Kidney epithelial cell (primary cell): ENCODE results near the gene HEXD. TPM values are rescaled to one million over a fixed set of nuclear protein-coding genes. Genes with fewer than 3 reads are reported as not detected.

Source experiments
- DNase-seq: peaks from one replicate; pipeline ENCODE4 v3.0.0-alpha.2; 2010; ENCODE audit warnings: low read depth
- H3K27me3 ChIP-seq: 2 replicates; pipeline ENCODE4 v1.6.0; 2011; ENCODE audit warnings: low read length; ENCODE audit not compliant: control insufficient read depth, insufficient read depth
- H3K36me3 ChIP-seq: 2 replicates; pipeline ENCODE4 v1.5.1; 2011; ENCODE audit warnings: low read length; ENCODE audit not compliant: control insufficient read depth, insufficient read depth
- H3K4me3 ChIP-seq: 2 replicates; pipeline ENCODE4 v1.5.1; 2011; ENCODE audit warnings: low read depth, mild to moderate bottlenecking, control low read depth, low read length
- total RNA-seq: library from RNA; depleted of rRNA; stranded (reverse); fragments of >200 nt; gene quantifications from 2 replicates; pipeline ENCODE4 v1.2.3, GENCODE V29; 2015
- TF ChIP-seq, protein P1 (sequence below): IDR thresholded peaks from 2 replicates; pipeline ENCODE4 v1.5.1; 2011; ENCODE audit warnings: mild to moderate bottlenecking, moderate library complexity, low read length, control low read depth, inconsistent platforms; ENCODE audit not compliant: insufficient read depth, poor library complexity, severe bottlenecking

HEXD gene
- total RNA-seq, 1 donor from 2014 or later = 18.5 TPM

- DNase-seq = no peak
- Histone ChIP-seq H3K27me3 (no peaks in the 10 kb centered on the region), H3K4me3 (no peak overlapping the region)
Observed at GRCh38 chr17:82444284-82444893, 26.2 kb downstream of the HEXD start.

GRCh38 chr17:82444941-82445521 lies 26.9 kb downstream of the HEXD start:
- peaks cover 3% of the 10 kb centered on the region for H3K36me3 ChIP-seq
- DNase-seq = no peak
- H3K4me3 ChIP-seq = no peak overlapping the region
- H3K27me3 ChIP-seq = no peaks in the 10 kb centered on the region
- TF ChIP-seq, protein P1, sequence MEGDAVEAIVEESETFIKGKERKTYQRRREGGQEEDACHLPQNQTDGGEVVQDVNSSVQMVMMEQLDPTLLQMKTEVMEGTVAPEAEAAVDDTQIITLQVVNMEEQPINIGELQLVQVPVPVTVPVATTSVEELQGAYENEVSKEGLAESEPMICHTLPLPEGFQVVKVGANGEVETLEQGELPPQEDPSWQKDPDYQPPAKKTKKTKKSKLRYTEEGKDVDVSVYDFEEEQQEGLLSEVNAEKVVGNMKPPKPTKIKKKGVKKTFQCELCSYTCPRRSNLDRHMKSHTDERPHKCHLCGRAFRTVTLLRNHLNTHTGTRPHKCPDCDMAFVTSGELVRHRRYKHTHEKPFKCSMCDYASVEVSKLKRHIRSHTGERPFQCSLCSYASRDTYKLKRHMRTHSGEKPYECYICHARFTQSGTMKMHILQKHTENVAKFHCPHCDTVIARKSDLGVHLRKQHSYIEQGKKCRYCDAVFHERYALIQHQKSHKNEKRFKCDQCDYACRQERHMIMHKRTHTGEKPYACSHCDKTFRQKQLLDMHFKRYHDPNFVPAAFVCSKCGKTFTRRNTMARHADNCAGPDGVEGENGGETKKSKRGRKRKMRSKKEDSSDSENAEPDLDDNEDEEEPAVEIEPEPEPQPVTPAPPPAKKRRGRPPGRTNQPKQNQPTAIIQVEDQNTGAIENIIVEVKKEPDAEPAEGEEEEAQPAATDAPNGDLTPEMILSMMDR = no peak

More at GRCh38 chr17:82444284-82444893, 26.2 kb downstream of the HEXD start:
- peaks cover 3% of the 10 kb centered on the region for H3K36me3 ChIP-seq
- TF ChIP-seq, protein P1 = no peak

DNA sequence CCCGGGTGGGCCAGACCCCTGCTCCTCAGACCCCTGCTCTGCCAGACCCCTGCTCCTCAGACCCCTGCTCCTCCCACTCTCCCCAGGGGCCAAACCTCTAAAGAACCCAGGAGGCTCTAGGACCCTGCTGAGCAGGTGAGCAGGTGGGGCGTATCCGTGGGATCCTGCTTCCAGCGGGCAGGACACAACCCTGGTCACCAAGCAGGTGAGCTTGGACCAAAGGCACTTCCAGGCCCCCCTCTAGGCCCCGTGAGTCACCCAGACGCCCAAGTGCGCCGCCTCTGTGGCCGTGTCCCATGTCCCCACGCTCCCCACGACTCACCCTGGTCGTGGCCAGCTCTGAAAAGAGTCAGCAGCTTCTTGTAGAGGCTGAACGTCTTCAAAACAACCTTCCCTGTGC lies 27.4 kb downstream of the HEXD start:
- Histone ChIP-seq H3K36me3 (peaks cover 3% of the 10 kb centered on the region), H3K27me3 (no peaks in the 10 kb centered on the region), H3K4me3 (no peak overlapping the region)
- no peak for DNase-seq
- TF ChIP-seq, protein P1 = no peak

DNA sequence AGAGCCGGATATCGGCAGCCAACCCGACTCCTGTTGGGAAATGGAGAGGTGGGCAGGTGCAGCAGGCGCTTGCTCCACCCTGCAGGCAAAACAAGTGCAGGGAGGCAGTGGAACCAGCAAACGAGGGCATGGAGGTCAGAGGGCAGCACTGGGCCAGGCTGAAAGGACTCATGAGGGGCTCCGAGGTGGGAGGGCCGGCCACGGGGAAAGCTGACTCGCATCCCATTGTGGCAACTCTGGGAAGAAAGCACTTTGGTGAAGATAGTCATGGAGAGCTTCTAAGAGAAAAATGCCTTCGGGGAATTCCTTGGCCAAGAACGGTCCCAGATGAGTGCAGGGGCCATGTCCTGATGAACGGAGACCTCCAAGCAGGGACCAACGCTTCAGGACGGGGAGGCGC lies 28.0 kb downstream of the HEXD start:
- Histone ChIP-seq H3K4me3 (no peak overlapping the region), H3K27me3 (no peaks in the 10 kb centered on the region), H3K36me3 (peaks cover 3% of the 10 kb centered on the region)
- DNase-seq = no peak
- TF ChIP-seq, protein P1 = no peak

- H3K27me3 ChIP-seq = no peaks in the 10 kb centered on the region
- no peak for DNase-seq
- H3K36me3 ChIP-seq = peaks cover 3% of the 10 kb centered on the region
- TF ChIP-seq, protein P1 = no peak
- H3K4me3 ChIP-seq = no peak overlapping the region
Observed at GRCh38 chr17:82446649-82447048, 28.5 kb downstream of the HEXD start.

DNA sequence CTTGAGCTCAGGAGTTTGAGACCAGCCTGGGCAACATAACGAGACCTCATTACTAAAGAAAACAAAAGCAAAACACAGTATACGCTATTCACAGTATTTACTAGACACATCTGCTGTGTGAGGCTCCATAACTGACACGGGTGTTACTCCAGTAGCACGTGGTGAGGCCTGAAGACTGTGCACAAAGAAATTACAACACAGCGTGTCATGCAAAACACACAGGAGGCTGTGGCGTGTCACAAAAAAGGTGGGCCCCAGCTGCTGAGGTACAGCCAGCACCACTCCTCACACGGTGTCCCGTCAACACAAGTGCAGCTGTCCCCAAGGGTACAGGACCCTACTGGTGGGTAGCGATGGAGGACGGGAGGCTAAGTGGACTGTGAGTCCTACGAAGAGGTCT lies 29.7 kb downstream of the HEXD start:
- no peak for DNase-seq
- Histone ChIP-seq H3K27me3 (no peaks in the 10 kb centered on the region), H3K36me3 (peaks cover 3% of the 10 kb centered on the region), H3K4me3 (no peak overlapping the region)
- TF ChIP-seq, protein P1 = no peak
